Fibroblast of villous mesenchyme (primary cell): ENCODE data around the gene PTPN20. TPM values are rescaled to one million over a fixed set of nuclear protein-coding genes. Genes with fewer than 3 reads are reported as not detected.

Experiments used
- DNase-seq: peaks from one replicate; pipeline ENCODE4 v3.0.0-alpha.2; 2010; ENCODE audit warnings: low read depth
- H3K4me3 ChIP-seq: 2 replicates; pipeline ENCODE4 v1.5.1; 2011; ENCODE audit warnings: low read depth, mild to moderate bottlenecking, low read length
- CTCF ChIP-seq: IDR thresholded peaks from 2 replicates; pipeline ENCODE4 v1.5.1; 2012; ENCODE audit warnings: low read depth, mild to moderate bottlenecking, low read length; ENCODE audit not compliant: insufficient read depth
- total RNA-seq: library from RNA; depleted of rRNA; stranded (reverse); fragments of >200 nt; gene quantifications from 2 replicates; pipeline ENCODE4 v1.2.3, GENCODE V29; 2012

Gene PTPN20
- total RNA-seq, 1 donor = 0.43 TPM

DNA sequence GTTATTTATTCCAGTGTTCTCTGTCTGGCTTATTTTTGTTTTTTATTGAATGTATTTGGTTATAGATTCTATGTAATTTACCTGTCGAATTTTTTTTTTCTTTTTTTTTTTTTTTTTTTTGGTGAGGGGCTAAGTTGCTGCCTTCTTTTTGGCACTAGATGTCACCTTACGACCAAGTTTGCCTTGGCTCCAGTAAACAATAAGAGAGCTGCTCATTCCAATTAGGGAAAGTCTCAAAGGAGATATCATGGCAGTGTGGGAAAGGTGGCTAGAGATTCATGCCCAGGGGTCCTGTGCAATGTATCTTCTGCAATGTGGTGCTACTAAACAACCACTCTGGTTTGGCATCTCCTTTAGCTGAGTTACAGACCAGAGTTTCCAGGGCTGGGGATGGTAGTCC, 84.0 kb downstream of the PTPN20 start:
- DNase-seq = no peak
- no peak overlapping the region for H3K4me3 ChIP-seq
- no peak for TF ChIP-seq CTCF

DNA sequence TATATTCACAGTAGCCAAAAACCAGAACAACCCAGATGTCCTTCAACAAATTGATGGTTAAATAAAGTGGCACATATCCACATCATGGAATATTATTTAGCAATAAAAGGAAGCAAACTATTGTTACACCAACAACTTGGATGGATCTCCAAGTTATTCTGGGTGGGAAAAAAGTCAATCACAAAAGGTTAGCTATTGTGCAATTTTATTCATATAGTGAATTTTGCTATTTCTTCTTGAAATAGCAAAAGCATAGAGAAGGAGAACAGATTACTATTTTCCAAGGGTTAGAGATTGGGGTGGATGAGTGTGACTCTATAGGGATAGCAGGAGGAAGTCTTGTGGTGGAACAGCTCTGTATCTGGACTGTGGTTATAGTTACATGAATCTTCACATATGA, 87.0 kb downstream of the PTPN20 start:
- DNase-seq = no peak
- H3K4me3 ChIP-seq = no peak overlapping the region
- no peak for TF ChIP-seq CTCF

GRCh38 chr10:46998595-46998994, 87.4 kb downstream of the PTPN20 start:
- no peak for TF ChIP-seq CTCF
- no peak for DNase-seq
- no peak overlapping the region for H3K4me3 ChIP-seq

GRCh38 chr10:46999217-46999616, 88.0 kb downstream of the PTPN20 start:
- TF ChIP-seq CTCF = no peak
- DNase-seq = no peak
- no peak overlapping the region for H3K4me3 ChIP-seq

- no peak for DNase-seq
- no peak for TF ChIP-seq CTCF
Observed at GRCh38 chr10:47008769-47009168, 97.5 kb downstream of the PTPN20 start.

GRCh38 chr10:47009215-47009838, 98.1 kb downstream of the PTPN20 start:
- H3K4me3 ChIP-seq = no peak overlapping the region
- no peak for TF ChIP-seq CTCF
- DNase-seq = no peak

More at GRCh38 chr10:47008769-47009168, 97.5 kb downstream of the PTPN20 start:
- no peak overlapping the region for H3K4me3 ChIP-seq

GRCh38 chr10:47010036-47010435, 98.8 kb downstream of the PTPN20 start:
- DNase-seq = no peak
- H3K4me3 ChIP-seq = no peak overlapping the region
- TF ChIP-seq CTCF = no peak
